Measurements from ENCODE around the gene AHRR.

Gene AHRR

DNA sequence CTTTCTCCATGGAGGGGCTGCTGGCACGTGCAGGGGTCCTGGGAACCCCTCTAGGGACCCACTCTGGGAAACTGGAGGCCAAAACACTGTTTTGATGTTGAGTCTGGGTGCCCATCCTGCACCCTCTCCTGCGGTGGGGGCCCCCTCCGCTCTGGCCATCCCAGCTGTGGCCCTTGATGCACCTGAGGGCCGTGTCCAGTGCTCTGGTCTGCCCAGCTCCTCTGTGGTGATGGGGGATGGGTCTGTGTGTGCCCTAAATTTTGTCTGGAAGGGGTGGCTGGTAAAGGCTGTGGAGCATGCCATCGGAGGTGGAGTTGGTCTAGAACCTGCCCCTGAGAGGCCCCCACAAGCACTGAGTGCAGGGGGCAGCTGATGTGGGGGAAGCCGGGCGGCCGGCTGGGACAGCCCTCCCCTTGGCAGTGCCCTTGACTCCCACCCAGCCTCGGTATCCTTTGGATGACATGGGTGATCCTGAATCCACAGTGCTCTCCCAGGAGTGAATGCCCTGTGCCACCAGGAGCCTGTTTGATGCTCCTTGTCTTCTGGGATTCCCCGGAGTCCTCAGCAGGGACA lies 26.3 kb downstream of the AHRR start:
- DNase-seq = no peak

DNA sequence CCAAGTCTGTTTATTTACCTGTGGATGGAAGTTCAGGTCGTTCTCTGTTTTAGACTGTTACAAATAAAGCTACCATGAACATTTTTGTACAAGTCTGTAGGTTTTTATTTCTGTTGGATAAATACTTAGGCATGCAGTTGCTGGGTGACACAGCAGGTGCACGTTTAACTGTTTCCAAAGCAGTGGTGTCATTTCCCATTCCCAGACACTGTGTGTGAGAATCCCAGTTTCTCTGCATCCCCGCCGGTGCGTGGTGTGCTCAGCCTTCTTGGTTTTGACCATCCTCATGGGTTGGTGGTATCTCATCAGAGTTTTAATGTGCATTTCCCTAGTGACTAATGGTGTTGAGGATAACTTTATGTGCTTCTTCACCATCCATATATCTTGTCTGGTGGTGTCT lies 27.2 kb downstream of the AHRR start:
- DNase-seq = no peak

DNA sequence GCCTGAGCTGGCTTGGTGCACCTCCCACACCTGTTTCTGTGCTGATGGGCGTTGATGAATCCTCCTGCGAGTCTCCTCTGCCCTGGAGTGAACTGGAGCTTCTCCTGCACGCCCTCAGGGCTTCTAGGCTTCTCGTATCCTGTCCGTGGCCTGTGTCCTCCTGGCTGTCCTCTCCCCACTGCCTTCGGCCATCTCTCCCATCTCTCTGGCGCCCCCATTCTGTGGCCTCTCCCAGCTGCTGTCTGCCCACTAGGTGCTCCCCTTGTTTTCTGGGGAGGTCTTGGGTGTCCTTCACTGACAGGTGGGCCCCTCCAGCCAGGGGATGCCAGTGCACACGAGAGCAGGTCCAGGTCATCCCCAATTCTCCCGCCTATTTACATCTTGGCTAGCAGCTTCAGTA lies 28.8 kb downstream of the AHRR start:
- DNase-seq = no peak

DNA sequence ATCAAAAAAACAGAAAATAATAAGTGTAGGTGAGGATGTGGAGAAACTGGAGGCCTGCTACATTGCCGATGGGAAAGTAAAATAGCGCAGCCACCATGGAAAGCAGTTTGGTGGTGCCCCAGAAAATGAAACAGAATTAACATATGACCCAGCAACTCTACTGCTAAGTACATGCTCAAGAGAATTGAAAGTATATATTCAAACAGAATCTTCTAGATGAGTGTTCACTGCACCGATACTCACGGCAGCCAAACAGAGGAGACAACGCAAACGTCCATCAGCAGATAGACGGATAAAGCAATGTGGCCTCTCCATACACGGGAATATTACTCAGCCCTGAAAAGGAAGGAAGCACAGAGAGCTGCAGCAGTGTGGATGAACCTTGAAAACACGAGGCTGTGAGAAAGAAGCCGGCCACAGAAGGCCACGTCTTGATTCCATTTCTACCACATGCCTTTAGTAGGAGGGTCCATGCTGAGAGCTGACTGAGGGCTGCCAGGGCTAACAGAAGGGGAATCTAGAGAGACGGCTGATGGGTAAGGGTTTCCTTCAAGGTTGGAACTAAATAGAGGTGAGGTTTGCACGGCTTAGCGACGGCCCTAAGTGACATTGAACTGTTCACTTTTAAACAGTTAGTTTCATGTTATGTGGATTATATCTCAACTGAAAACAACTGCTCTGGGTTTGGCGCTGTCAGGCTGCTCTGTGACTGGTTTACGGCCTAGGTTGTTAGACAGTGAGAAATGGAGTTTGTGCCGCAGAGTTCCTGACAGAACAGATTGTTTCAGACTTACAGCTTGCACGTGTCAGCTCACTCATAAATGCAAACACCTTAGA lies 29.8 kb downstream of the AHRR start:
- no peak for DNase-seq

DNA sequence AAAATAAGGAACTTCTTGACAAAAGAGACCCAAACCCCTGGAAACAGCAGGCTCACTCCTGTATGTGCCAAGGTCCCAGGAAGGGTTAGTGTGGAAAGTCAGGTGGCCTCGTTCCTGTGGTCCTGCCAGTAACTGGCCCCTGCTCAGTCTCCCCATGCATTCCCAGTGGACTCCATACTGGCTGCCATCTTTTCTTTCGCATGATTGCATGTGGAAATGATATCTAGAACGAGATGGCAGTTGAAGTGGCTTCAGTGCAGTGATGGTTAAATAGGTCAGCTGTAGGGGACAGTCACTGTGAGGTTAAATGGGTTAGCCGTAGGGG lies 30.4 kb downstream of the AHRR start:
- DNase-seq = no peak

DNA sequence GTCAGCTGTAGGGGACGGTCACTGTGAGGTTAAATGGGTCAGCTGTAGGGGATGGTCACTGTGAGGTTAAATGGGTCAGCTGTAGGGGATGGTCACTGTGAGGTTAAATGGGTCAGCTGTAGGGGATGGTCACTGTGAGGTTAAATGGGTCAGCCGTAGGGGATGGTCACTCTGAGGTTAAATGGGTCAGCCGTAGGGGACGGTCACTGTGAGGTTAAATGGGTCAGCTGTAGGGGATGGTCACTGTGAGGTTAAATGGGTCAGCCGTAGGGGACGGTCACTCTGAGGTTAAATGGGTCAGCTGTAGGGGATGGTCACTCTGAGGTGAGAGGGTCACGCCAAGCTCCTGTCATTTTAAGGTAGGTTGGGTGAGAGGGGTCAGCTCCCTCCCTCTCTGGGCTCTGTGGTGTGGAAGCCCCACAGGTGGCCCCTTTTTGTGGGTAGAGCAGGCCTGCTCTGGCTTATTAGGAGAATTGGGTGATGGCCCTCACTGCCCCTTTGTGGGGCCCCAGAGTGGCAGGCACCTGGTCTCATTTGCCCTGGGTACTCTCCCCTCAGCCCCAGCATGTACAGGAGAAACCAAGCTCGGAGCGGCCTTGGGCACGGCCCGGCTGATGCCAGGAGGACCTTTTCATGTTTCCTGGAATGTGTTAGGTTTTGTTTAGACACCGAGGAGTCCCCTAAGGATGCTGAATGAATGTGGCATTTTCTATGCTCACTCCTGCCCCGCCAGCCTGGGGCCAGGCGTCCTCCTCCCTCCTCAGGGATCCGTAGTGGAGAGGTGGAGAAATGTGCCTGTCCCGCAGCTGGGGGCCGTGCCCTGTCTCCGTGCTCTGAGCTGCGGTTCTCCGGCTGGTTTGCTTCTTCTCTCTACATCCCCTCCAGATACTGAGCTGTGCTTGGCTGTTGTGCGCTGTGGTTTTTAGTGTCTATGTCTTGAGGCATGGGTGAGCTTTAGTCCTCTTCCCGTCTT lies 31.4 kb downstream of the AHRR start:
- no peak for DNase-seq

DNA sequence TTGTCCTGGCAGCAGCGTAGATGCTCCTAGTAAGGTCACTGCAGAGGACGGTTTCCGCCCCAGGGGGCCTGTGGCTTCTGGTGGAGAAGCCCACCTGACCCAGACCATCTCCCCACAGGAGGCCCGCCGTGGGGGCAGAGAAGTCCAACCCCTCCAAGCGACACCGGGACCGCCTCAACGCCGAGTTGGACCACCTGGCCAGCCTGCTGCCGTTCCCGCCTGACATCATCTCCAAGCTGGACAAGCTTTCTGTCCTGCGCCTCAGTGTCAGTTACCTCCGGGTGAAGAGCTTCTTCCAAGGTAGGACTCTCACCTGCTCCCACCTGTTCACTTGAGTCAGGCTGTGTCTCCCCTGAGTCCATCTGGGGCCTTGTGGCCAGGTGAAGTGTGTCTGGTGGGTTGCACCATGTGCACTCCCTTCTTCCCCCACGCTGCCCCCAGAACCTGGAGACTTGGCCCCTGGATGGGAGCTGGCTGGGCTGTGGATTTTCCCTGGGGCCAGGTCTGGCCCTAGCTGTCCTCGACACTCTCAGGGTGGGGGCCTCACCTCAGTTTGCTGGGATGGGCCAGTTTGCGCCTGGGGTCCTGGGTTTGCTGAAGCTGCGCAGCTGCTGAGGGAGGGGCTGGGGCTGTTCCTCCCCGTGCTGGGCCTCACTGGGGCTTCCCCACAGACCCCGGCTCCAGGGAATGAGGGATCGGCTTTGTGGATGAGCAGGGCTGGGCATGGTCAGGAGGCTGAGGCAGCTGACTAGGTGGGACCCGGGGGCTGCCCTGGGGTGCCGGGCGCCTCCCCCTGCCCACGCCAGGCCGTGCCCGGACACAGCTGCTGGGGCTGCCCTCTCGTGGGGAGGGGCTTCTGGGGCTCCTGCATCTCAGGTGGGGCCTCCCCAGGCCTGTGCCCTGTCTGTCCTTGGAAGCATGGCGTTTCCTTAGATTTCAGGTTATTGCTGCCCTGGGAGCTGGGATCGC lies 32.4 kb downstream of the AHRR start:
- DNase-seq = no peak

DNA sequence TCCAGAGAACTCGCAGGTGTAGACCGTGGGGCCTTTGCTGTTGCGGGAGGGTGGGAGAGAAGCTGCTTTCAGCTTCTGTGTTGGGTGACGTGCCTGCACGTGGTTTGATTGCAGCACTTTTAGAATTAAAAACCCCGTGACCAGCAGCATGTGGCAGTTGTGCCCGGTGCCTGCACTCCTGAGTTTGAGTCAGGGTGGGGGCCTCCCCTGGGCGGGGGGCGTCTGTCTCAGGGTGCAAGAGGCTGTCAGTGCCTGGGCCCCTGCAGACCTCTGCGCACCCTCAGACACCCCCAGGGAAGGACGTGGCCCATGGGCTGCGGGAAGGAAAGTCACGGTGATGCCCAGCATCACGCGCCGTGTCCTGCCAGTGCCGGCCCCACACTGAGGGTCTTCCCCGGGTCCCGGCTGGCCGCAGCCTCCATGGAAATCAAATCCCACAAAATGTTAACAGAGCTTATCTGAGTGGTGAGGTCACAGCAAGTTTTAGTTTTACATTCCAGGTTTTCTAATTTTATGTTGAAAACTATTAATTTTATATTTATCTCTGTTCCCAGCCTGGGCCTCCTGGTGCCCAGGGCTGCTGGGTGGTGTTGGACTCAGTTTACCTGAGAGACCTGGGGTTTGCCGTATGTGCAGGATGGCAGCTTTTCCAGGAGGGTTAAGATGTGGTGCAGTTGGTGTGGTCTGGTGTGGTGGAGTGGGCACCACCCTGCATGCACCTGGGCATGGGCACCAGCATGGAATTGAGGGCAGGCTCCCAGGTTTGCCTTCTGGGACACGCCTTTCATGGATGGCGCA lies 33.3 kb downstream of the AHRR start:
- no peak for DNase-seq

DNA sequence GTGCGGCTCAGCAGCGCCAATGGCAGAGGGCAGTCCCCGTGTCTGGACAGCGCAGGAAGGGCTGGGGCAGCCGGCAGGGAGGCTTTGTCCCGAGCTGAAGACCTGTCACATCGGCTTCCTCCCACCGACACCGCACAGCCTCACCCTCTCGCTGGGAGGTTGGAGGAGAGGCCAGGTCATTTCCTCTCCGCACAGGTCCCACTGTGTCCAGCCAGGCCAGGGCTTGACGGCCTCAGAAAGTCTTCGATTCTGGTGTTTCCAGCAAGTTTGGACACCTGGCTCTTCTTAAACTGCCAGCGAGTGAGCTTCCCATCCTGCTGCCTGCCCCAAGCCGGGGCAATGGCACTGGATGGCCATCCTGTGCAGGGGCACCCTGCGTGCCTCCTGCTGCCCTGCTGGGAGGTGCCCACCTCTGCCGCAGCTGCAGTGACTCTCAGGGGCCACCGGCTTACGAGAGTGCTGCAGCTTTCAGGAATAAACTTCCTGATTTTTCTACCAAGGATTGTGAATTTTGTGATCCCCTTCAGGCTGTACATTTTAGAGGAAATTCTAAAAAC lies 33.9 kb downstream of the AHRR start:
- DNase-seq = no peak

DNA sequence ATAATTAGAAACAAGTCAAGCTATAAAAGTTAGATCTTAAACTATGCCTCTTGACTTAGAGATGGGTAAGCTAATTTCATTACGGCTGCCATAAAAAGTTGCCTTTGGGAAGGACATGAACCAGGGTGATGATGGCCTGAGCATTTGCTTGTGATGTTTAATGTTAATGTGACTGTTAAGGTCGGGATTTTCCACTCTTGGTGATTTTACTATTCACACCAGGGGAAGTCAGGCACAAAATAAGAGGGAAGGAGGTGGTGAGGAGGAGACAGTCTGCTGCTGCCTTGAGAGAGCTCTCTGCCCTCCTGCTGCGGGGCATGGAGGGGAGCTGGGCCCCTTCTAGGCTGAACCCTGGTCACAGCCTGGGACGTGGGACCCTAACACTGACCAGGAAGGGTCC lies 34.4 kb downstream of the AHRR start:
- DNase-seq = no peak

DNA sequence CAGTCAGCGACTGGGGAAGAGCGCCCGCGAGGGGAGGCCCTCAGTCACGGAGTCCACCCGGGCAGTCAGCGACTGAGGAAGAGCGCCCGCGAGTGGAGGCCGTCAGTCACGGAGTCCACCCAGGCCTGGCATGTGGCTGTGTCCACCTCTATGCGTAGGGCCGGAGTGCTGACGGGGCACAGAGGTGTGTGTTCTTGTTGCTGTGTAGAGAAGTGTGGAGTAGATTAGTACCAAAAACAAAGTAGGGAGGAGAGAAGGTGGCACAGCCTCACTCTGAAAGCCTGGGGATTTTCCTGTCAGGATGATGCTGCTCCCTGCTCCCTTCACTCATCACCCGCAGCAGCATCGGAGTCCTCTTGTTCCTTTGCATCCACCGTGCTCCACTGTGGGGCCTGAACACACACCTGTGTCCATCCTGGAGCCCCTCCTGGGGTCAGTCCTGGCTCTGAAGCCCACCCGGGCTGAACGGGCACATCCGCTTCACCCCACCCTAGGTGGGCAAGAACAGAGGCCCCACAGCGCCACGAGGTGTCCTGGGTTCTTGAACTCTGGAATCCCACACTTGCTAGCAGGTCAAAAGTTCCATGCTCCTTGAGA lies 37.9 kb downstream of the AHRR start:
- no peak for DNase-seq

DNA sequence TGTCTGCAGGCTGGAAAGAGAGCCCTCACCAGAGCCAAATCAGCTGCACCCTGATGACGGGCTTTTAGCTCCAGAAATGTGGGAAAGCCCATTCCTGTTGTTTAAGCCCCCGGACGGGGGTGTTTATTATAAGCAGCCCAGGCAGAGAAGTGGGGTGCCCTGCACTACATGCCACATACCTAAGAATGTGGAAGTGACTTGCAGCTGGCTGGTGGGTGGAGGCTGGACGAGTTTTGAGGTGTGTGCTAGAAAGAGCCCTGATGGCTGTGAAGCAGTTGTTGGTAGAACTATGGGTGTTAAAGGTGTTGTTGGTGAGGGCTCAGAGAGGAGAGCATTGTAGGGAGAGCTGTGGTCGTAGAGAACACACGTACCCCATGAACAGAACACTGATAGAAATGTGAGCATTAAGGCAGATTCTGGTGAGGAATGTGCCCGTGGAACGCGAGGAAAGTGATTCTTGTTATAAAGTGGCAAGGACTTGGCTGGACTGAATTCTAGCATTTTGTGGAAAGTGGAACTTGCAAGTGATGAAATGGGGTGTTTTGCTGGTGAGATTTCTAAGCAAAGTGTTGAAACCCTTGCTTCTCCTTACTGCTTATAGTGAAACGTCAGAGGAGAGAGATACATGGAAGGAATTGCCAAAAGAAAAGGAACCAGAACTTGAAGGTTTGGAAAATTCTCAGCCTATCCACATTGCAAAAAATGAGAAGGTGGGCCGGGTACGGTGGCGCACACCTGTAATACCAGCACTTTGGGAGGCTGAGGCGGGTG lies 38.9 kb downstream of the AHRR start:
- DNase-seq = no peak

DNA sequence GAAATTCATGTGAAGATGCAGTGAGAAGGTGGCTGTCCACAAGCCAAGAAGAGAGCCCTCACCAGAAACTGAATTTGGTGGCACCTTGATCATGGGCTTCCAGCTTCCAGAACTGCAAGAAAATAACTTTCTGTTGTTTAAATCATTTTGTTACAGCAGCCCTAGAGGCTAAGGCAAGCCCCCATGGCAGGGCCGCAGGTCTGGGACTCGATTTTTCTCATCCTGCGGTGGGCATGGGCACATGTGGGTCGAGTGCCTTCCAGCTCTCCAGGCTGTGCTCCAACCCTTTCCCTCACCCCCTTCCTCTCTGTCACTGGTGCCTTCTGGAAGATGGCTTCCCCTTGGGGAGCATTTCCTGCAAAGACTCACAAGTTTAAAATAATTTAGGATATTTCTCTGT lies 40.7 kb downstream of the AHRR start:
- no peak for DNase-seq

DNA sequence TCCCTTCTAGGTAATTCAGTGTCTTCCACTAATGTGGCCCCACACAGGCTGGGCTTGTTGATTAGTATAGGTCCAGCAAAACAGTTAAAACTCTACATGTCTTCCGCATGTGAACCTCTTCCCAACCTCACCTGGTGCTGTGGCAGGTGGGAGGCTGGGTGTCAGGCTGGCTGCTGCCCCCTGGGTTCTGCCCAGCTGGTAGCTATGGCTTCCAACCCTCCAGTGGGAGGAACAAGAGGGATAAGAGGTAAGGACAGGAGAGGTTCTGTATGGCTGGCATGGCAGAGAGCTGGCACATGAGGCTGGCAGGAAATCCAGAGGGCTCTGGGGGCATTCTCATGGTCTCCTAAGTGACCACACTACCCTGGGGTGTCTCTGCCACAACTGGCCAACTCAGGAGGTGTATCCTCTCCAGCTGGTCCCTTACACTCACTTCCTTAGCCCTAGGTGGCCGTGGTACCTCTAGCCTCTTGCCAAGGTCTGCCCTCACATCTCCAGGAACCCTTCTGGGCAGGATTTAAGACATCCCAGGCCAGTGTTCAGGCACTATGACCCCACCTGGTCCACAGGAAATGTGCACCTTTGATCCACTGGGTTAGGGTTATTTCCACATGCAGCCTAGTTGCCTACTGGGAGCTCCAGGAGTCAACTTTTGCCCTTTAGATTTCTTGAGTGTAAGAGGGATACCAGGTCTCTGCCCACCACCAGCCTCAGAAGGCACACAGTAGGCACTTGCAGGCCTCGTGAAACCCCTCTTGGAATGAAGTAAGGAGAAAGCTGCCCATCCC lies 41.7 kb downstream of the AHRR start:
- no peak for DNase-seq

DNA sequence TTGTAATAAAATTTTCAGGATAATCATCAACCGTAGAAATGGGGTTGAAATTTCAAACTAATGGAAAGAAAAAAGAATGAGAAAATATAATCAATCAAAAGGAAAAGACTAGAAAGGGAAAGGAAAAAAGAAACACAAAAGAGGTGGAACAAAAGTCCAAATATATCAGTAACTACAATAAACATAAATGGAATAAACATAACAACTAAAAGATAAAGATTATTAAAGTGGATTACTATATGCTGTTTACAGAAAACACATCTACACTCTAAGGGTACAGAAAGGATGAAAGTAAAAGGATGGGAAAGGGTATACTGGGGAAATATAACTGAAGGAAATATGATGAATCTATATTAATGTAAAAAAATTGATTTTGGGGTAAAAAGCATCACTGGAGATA lies 43.0 kb downstream of the AHRR start:
- DNase-seq = no peak

DNA sequence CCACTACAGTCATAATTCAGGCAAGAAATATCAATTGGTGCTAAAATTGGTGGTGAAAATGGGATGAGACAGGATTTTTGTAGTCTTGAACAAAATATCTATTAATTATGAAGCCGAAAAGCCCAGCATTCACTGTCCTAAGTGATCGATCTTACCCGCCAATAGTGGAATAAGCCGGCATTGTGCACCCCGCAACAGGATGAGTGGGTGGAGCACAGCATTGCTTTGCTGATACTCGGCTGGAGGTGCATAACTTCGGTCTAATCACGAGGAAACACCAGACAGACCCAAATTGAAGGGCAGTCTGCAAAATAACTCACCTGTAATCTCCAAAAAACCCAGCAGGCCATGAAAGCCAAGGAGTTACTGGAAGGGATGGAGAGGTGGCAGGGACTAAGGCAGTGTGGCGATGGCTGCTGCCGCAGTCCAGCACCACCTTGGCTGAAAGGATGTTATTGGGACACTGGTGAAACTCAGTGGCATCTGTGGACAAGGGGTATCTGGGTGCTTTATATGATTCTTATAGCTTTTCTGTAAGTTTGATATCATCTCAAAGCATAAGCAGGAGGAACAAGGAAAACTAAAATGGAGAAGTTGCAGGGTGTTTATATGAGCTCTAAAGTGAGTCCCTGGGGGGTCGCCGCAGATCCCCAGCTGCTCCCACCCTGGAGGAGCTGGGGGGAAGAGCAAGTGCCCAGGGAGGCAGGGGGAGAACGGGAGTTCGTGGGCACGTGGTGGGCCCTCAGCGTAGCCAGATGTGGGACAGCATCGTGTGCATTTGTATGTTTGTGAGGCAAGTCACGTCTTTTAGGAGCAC lies 45.2 kb downstream of the AHRR start:
- no peak for DNase-seq

DNA sequence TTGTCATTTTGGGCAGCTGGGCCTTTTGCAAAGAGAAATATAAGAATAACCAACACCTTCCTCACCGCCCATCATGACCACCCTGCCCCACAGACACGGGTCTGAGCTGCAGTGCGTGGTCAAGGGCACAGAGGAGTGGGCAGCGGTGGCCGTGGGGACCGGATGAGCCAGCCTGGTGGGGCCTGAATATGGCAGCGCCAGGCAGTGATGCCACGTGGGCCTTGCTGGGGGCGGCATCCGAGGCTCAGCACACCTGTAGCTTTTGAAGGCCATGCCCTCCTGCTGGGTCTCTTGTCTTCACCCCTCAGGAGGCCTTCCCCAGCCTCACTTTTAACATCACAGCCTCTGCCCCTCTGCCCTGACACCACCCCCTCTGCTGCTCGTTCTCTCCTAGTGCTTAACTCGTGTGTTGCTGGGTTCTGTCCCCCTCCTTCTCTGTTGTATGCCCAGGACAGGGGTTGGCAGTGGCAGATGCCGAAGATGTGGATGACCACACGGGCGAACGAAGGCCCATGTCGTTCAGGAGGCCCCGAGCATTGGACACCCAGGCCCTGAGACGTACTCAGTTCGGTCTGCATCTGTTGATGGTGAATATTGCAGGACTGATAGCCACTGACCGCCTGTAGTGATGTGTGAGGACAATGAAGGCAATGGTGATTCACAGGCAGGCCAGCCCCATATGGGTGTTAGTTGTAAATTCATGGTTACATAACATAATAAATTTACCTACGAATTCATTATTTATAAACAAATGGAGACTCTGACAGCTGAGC lies 46.0 kb downstream of the AHRR start:
- DNase-seq = no peak
